Naive B cell (primary cell): ENCODE measurements around the gene MUC5AC. TPM values are rescaled to one million over a fixed set of nuclear protein-coding genes. Genes with fewer than 3 reads are reported as not detected.
"Not testable (repeated sequence)": the region's sequence is repeated elsewhere in the genome, so short reads cannot be mapped to it uniquely, and the experiment has no call there.

Source experiments
- ATAC-seq, 2 donors: fragments of 150-1000 bp; cut with Tn5 transposase; 2 replicates each; pipeline ENCODE4 v1.10.0; 2021; ENCODE audit warnings: low read depth in 2 of 2, mild to moderate bottlenecking in 2 of 2, moderate library complexity in 2 of 2
- DNase-seq: peaks from one replicate; pipeline ENCODE4 v3.0.0; 2022
- H3K27ac Mint-ChIP-seq, 6 donors: one replicate each; pipeline ENCODE4 v1.8.0; 2020 to 2022; ENCODE audit warnings: mild to moderate bottlenecking in 6 of 6, mixed read lengths in 6 of 6, moderate library complexity in 5 of 6, inconsistent platforms in 2 of 6
- H3K27me3 Mint-ChIP-seq, 3 donors: one replicate each; pipeline ENCODE4 v1.8.0; 2021 to 2022; ENCODE audit warnings: mixed read lengths in 3 of 3, mild to moderate bottlenecking in 1 of 3
- H3K36me3 Mint-ChIP-seq, 2 donors: one replicate each; pipeline ENCODE4 v1.8.0; 2020 to 2022; ENCODE audit warnings: mixed read lengths in 2 of 2, inconsistent platforms in 1 of 2, mild to moderate bottlenecking in 1 of 2
- H3K4me1 Mint-ChIP-seq, 3 donors: one replicate each; pipeline ENCODE4 v1.8.0; 2020 to 2022; ENCODE audit warnings: mixed read lengths in 3 of 3, inconsistent platforms in 1 of 3, mild to moderate bottlenecking in 1 of 3, moderate library complexity in 1 of 3
- H3K4me3 Mint-ChIP-seq, 8 donors: one replicate each; pipeline ENCODE4 v1.8.0; 2020 to 2022; ENCODE audit warnings: mild to moderate bottlenecking in 8 of 8, mixed read lengths in 8 of 8, moderate library complexity in 8 of 8, inconsistent platforms in 2 of 8
- H3K9me3 Mint-ChIP-seq, 7 donors: one replicate each; pipeline ENCODE4 v1.8.0; 2020 to 2022; ENCODE audit warnings: mixed read lengths in 7 of 7, mild to moderate bottlenecking in 5 of 7, inconsistent platforms in 2 of 7, moderate library complexity in 1 of 7
- polyA plus RNA-seq, 6 donors: library from polyadenylated mRNA; unstranded; fragments of 300-500 nt; fragmentation: Illumina TruSeq; gene quantifications; one replicate each; pipeline ENCODE4 v1.2.3, GENCODE V29; 2021; ENCODE audit warnings: low read depth in 6 of 6

The MUC5AC gene
- polyA plus RNA-seq, 6 donors from 2014 or later: not detected

GRCh38 chr11:1154656-1155055 is 3.1 kb upstream of the MUC5AC start:
- not testable (repeated sequence) for H3K9me3 Mint-ChIP-seq, H3K27ac Mint-ChIP-seq, H3K36me3 Mint-ChIP-seq, H3K4me1 Mint-ChIP-seq, H3K27me3 Mint-ChIP-seq, ATAC-seq, H3K4me3 Mint-ChIP-seq, DNase-seq

- Mint-ChIP-seq H3K27me3 (peaks cover 0 to 6% (median 6%) of the 10 kb centered on the region in 3 donors), H3K27ac (no peak overlapping the region), H3K9me3 (no peaks in the 10 kb centered on the region), H3K36me3 (no peaks in the 10 kb centered on the region), H3K4me3 (no peak overlapping the region), H3K4me1 (peaks cover 0 to 4% (median 4%) of the 10 kb centered on the region in 3 donors)
- DNase-seq: no peak
- ATAC-seq: no peak
Observed at GRCh38 chr11:1155274-1155693, 2.5 kb upstream of the MUC5AC start.

GRCh38 chr11:1156506-1157340 is 1.0 kb upstream of the MUC5AC start:
- Mint-ChIP-seq H3K9me3 (no peaks in the 10 kb centered on the region), H3K27ac (peak overlapping the region in 2 of 6 donors; percentile 33 to 70), H3K4me3 (no peak overlapping the region)

GRCh38 chr11:1157341-1157644 is 460 bp upstream of the MUC5AC start:
- H3K36me3 Mint-ChIP-seq: no peaks in the 10 kb centered on the region
- ATAC-seq (no peak), DNase-seq (no peak)
- H3K4me3 Mint-ChIP-seq: no peak overlapping the region
- no peaks in the 10 kb centered on the region for H3K4me1 Mint-ChIP-seq
- no peaks in the 10 kb centered on the region for H3K9me3 Mint-ChIP-seq
- no peaks in the 10 kb centered on the region for H3K27me3 Mint-ChIP-seq
- peak overlapping the region in 1 of 6 donors; percentile 70 for H3K27ac Mint-ChIP-seq

More at GRCh38 chr11:1156506-1157340, 1.0 kb upstream of the MUC5AC start:
- DNase-seq (no peak), ATAC-seq (no peak)
- Mint-ChIP-seq H3K27me3 (no peaks in the 10 kb centered on the region), H3K36me3 (no peaks in the 10 kb centered on the region), H3K4me1 (no peaks in the 10 kb centered on the region)

- Mint-ChIP-seq H3K9me3 (no peaks in the 10 kb centered on the region), H3K36me3 (no peaks in the 10 kb centered on the region), H3K4me3 (no peak overlapping the region), H3K27me3 (peaks cover 0 to 4% (median 0%) of the 10 kb centered on the region in 3 donors), H3K4me1 (no peaks in the 10 kb centered on the region), H3K27ac (no peak overlapping the region)
- DNase-seq (no peak), ATAC-seq (no peak)
Observed at GRCh38 chr11:1158681-1159487, 1.1 kb downstream of the MUC5AC start.

GRCh38 chr11:1159488-1160220 is 1.9 kb downstream of the MUC5AC start:
- H3K36me3 Mint-ChIP-seq, H3K27me3 Mint-ChIP-seq, ATAC-seq, DNase-seq, H3K4me3 Mint-ChIP-seq, H3K4me1 Mint-ChIP-seq, H3K27ac Mint-ChIP-seq, H3K9me3 Mint-ChIP-seq: not testable (repeated sequence)

- ATAC-seq (no peak), DNase-seq (no peak)
- no peaks in the 10 kb centered on the region for H3K36me3 Mint-ChIP-seq
- H3K27me3 Mint-ChIP-seq: peaks cover 0 to 4% (median 0%) of the 10 kb centered on the region in 3 donors
- no peak overlapping the region for H3K27ac Mint-ChIP-seq
- H3K4me3 Mint-ChIP-seq: no peak overlapping the region
- H3K4me1 Mint-ChIP-seq: no peaks in the 10 kb centered on the region
- H3K9me3 Mint-ChIP-seq: no peaks in the 10 kb centered on the region
Observed at GRCh38 chr11:1160231-1161101, 2.7 kb downstream of the MUC5AC start.

- Mint-ChIP-seq H3K4me3 (no peak overlapping the region), H3K27me3 (peaks cover 0 to 4% (median 0%) of the 10 kb centered on the region in 3 donors), H3K9me3 (no peaks in the 10 kb centered on the region), H3K27ac (no peak overlapping the region), H3K4me1 (no peaks in the 10 kb centered on the region), H3K36me3 (no peaks in the 10 kb centered on the region)
- ATAC-seq (no peak), DNase-seq (no peak)
Observed at GRCh38 chr11:1161410-1162137, 3.8 kb downstream of the MUC5AC start.

- no peak for DNase-seq
Observed at GRCh38 chr11:1162138-1162475, 4.4 kb downstream of the MUC5AC start.

GRCh38 chr11:1162491-1163311 is 4.9 kb downstream of the MUC5AC start:
- Mint-ChIP-seq H3K9me3 (no peaks in the 10 kb centered on the region), H3K4me3 (no peak overlapping the region), H3K27me3 (peaks cover 0 to 4% (median 0%) of the 10 kb centered on the region in 3 donors), H3K27ac (no peak overlapping the region), H3K4me1 (no peaks in the 10 kb centered on the region), H3K36me3 (no peaks in the 10 kb centered on the region)
- no peak for ATAC-seq
- no peak for DNase-seq

More at GRCh38 chr11:1162138-1162475, 4.4 kb downstream of the MUC5AC start:
- Mint-ChIP-seq H3K4me3 (no peak overlapping the region), H3K27me3 (peaks cover 0 to 4% (median 0%) of the 10 kb centered on the region in 3 donors), H3K27ac (no peak overlapping the region), H3K36me3 (no peaks in the 10 kb centered on the region), H3K9me3 (no peaks in the 10 kb centered on the region), H3K4me1 (no peaks in the 10 kb centered on the region)
- ATAC-seq: no peak

- H3K4me3 Mint-ChIP-seq: no peak overlapping the region
- H3K27me3 Mint-ChIP-seq: peaks cover 0 to 4% (median 0%) of the 10 kb centered on the region in 3 donors
- ATAC-seq (no peak), DNase-seq (no peak)
- no peaks in the 10 kb centered on the region for H3K4me1 Mint-ChIP-seq
- no peaks in the 10 kb centered on the region for H3K9me3 Mint-ChIP-seq
- no peak overlapping the region for H3K27ac Mint-ChIP-seq
- no peaks in the 10 kb centered on the region for H3K36me3 Mint-ChIP-seq
Observed at GRCh38 chr11:1163321-1163910, 5.7 kb downstream of the MUC5AC start.
